T47D (cell line): ENCODE results near the gene GLRA2.

Experiments used
- DNase-seq, 2 experiments: peaks; one replicate each; pipeline versions ENCODE4 v3.0.0 to v3.0.0-alpha.2; 2011 to 2012; ENCODE audit warnings: low read depth in 1 of 2, low spot score in 1 of 2
- JUND ChIP-seq: IDR thresholded peaks from 2 replicates; pipeline ENCODE4 v1.6.1; 2012; ENCODE audit warnings: low read depth
- in situ Hi-C: cut with HindIII; loops from 2 replicates; pipeline ENCODE4 v1.10.0; 2016; ENCODE audit warnings: low sequenced_read_pairs, low pct_unique_long_range_greater_than_20kb

GLRA2 gene

GRCh38 chrX:14529290-14529989 lies at the start of gene GLRA2:
Gene GLRA2, plus strand, starts transcription at chrX:14529536. Its CDS starts 522 bp downstream, at chrX:14530058.
- in situ Hi-C loops: no loop called here
- peak; percentile 16 to 56 for DNase-seq
- TF ChIP-seq JUND: no peak

GRCh38 chrX:14489437-14489836 lies 39.9 kb upstream of the GLRA2 start:
- no peak for TF ChIP-seq JUND
- no peak for DNase-seq
- in situ Hi-C loops: no loop called here

- in situ Hi-C loops: no loop called here
- no peak for TF ChIP-seq JUND
- no peak for DNase-seq
These were observed 37.6 kb upstream of the GLRA2 start for GRCh38 chrX:14491689-14492088.

- DNase-seq: no peak
- TF ChIP-seq JUND: no peak
- in situ Hi-C loops: no loop called here
These were observed 32.7 kb upstream of the GLRA2 start for GRCh38 chrX:14496674-14497073.

GRCh38 chrX:14497184-14497666 lies 32.1 kb upstream of the GLRA2 start:
- in situ Hi-C loops: no loop called here
- no peak for TF ChIP-seq JUND
- DNase-seq: no peak

- in situ Hi-C loops: no loop called here
- no peak for TF ChIP-seq JUND
- no peak for DNase-seq
These were observed 28.0 kb upstream of the GLRA2 start for GRCh38 chrX:14501327-14501726.

- no peak for DNase-seq
- in situ Hi-C loops: no loop called here
These were observed 24.3 kb upstream of the GLRA2 start for GRCh38 chrX:14504960-14505538.

GRCh38 chrX:14505648-14506047 lies 23.7 kb upstream of the GLRA2 start:
- in situ Hi-C loops: no loop called here
- no peak for TF ChIP-seq JUND
- no peak for DNase-seq

More at GRCh38 chrX:14504960-14505538, 24.3 kb upstream of the GLRA2 start:
- no peak for TF ChIP-seq JUND

- TF ChIP-seq JUND: no peak
- DNase-seq: no peak
- in situ Hi-C loops: no loop called here
These were observed 22.5 kb upstream of the GLRA2 start for GRCh38 chrX:14506866-14507265.

GRCh38 chrX:14508025-14508690 lies 21.2 kb upstream of the GLRA2 start:
- in situ Hi-C loops: no loop called here
- TF ChIP-seq JUND: no peak
- DNase-seq: peak in 1 of 2 experiments; percentile 34

- TF ChIP-seq JUND: no peak
These were observed 19.8 kb upstream of the GLRA2 start for GRCh38 chrX:14509325-14510057.

GRCh38 chrX:14528629-14529289 lies 577 bp upstream of the GLRA2 start:
- in situ Hi-C loops: no loop called here
- peak in 1 of 2 experiments; percentile 54 for DNase-seq

More at GRCh38 chrX:14509325-14510057, 19.8 kb upstream of the GLRA2 start:
- DNase-seq: no peak
- in situ Hi-C loops: no loop called here

More at GRCh38 chrX:14528629-14529289, 577 bp upstream of the GLRA2 start:
- TF ChIP-seq JUND: no peak
